Neural cell (in vitro differentiated cells): ENCODE data around the gene ZDHHC14. TPM values are rescaled to one million over a fixed set of nuclear protein-coding genes. Genes with fewer than 3 reads are reported as not detected.

ENCODE experiments used
- H2AFZ ChIP-seq: fragments of 200-600, 300-800 bp; sonication (generic), shearing (Covaris generic); 2 replicates; pipeline ENCODE4 v1.6.0; 2014; ENCODE audit warnings: low read depth, mild to moderate bottlenecking, antibody characterized with exemption, low read length, moderate library complexity
- H3F3A ChIP-seq: fragments of 200-600 bp; shearing (Covaris generic); 2 replicates; pipeline ENCODE4 v1.6.1; 2016; ENCODE audit warnings: mild to moderate bottlenecking, moderate library complexity, mixed read lengths, antibody characterized with exemption, low read length; ENCODE audit not compliant: insufficient read depth, poor library complexity, severe bottlenecking
- H3K27ac ChIP-seq: fragments of 200-600, 300-800 bp; sonication (generic), shearing (Covaris generic); 2 replicates; pipeline ENCODE4 v1.5.1; 2014; ENCODE audit warnings: mild to moderate bottlenecking, low read length, moderate library complexity
- H3K27me3 ChIP-seq: fragments of 300-800, 200-600 bp; sonication (generic), shearing (Covaris generic); 2 replicates; pipeline ENCODE4 v1.6.0; 2014; ENCODE audit warnings: mild to moderate bottlenecking, low read depth, low read length, moderate library complexity; ENCODE audit not compliant: insufficient read depth
- H3K36me3 ChIP-seq: fragments of 300-800, 200-600 bp; sonication (generic), shearing (Covaris generic); 2 replicates; pipeline ENCODE4 v1.5.1; 2014; ENCODE audit warnings: mild to moderate bottlenecking, antibody characterized with exemption, low read length, moderate library complexity; ENCODE audit not compliant: insufficient read depth
- H3K4me2 ChIP-seq: fragments of 300-800, 200-600 bp; sonication (generic), shearing (Covaris generic); 2 replicates; pipeline ENCODE4 v1.6.0; 2014; ENCODE audit warnings: mild to moderate bottlenecking, low read length
- H3K4me3 ChIP-seq: fragments of 300-800, 200-600 bp; sonication (generic), shearing (Covaris generic); 2 replicates; pipeline ENCODE4 v1.5.1; 2014; ENCODE audit warnings: mild to moderate bottlenecking, low read length, moderate library complexity
- H3K79me2 ChIP-seq: fragments of 200-600 bp; shearing (Covaris generic); replicated peaks from 2 replicates; pipeline ENCODE4 v1.6.0; 2014; ENCODE audit warnings: mild to moderate bottlenecking, low read length, moderate library complexity; ENCODE audit not compliant: insufficient read depth
- H3K9ac ChIP-seq: fragments of 300-800, 200-600 bp; sonication (generic), shearing (Covaris generic); 2 replicates; pipeline ENCODE4 v1.6.1; 2016; ENCODE audit warnings: mild to moderate bottlenecking, low read length, mixed read lengths
- H3K9me2 ChIP-seq: fragments of 200-600 bp; shearing (Covaris generic); 2 replicates; pipeline ENCODE4 v1.6.1; 2016; ENCODE audit warnings: mild to moderate bottlenecking, low read length, mixed read lengths; ENCODE audit not compliant: insufficient read depth
- H3K9me3 ChIP-seq: fragments of 200-600, 300-800 bp; sonication (generic), shearing (Covaris generic); 2 replicates; pipeline ENCODE4 v1.6.1; 2016; ENCODE audit warnings: mild to moderate bottlenecking, mixed run types, low read length, moderate library complexity, mixed read lengths
- H4K20me1 ChIP-seq: fragments of 200-600 bp; shearing (Covaris generic); 2 replicates; pipeline ENCODE4 v1.6.1; 2016; ENCODE audit warnings: mild to moderate bottlenecking, mixed run types; ENCODE audit not compliant: insufficient read depth
- EP300 ChIP-seq: fragments of 450-650 bp; conservative IDR thresholded peaks from 2 replicates; pipeline ENCODE4 v1.6.1; 2014; ENCODE audit warnings: antibody characterized with exemption, mild to moderate bottlenecking, moderate library complexity; ENCODE audit not compliant: poor library complexity, severe bottlenecking
- EZH2 ChIP-seq: fragments of 200-600, 300-800 bp; shearing (Covaris generic), sonication (generic); IDR thresholded peaks from 2 replicates; pipeline ENCODE4 v1.6.1; 2014; ENCODE audit warnings: antibody characterized with exemption, low read length, borderline replicate concordance, mild to moderate bottlenecking; ENCODE audit not compliant: insufficient read depth, poor library complexity, severe bottlenecking
- MXI1 ChIP-seq: fragments of 450-650 bp; conservative IDR thresholded peaks from 2 replicates; pipeline ENCODE4 v1.6.1; 2014; ENCODE audit warnings: antibody characterized with exemption, mild to moderate bottlenecking; ENCODE audit not compliant: poor library complexity, severe bottlenecking
- POLR2AphosphoS5 ChIP-seq: IDR thresholded peaks from 2 replicates; pipeline ENCODE4 v1.6.1; 2012
- RAD21 ChIP-seq: fragments of 450-650 bp; conservative IDR thresholded peaks from 2 replicates; pipeline ENCODE4 v1.6.1; 2014; ENCODE audit warnings: antibody characterized with exemption, mild to moderate bottlenecking, moderate library complexity
- SMC3 ChIP-seq: fragments of 450-650 bp; conservative IDR thresholded peaks from 2 replicates; pipeline ENCODE4 v1.6.1; 2014; ENCODE audit warnings: antibody characterized with exemption, mild to moderate bottlenecking, moderate library complexity; ENCODE audit not compliant: poor library complexity
- TAF1 ChIP-seq: IDR thresholded peaks from 2 replicates; pipeline ENCODE4 v1.6.1; 2012; ENCODE audit warnings: low read depth
- polyA plus RNA-seq: library from polyadenylated mRNA; depleted of rRNA; stranded (reverse); fragments of >200 nt; gene quantifications from 2 replicates; pipeline ENCODE4 v1.2.3, GENCODE V29; 2014
- TF ChIP-seq, protein P1 (sequence below): fragments of 450-650 bp; IDR thresholded peaks from 2 replicates; pipeline ENCODE4 v1.5.1; 2014; ENCODE audit warnings: antibody characterized with exemption, mild to moderate bottlenecking, moderate library complexity; ENCODE audit not compliant: poor library complexity, severe bottlenecking
- TF ChIP-seq, protein P2 (sequence below): IDR thresholded peaks from 2 replicates; pipeline ENCODE4 v1.6.1; 2012; ENCODE audit warnings: borderline replicate concordance

The ZDHHC14 gene
- polyA plus RNA-seq, 1 donor from 2014 or later = 4.1 TPM

DNA sequence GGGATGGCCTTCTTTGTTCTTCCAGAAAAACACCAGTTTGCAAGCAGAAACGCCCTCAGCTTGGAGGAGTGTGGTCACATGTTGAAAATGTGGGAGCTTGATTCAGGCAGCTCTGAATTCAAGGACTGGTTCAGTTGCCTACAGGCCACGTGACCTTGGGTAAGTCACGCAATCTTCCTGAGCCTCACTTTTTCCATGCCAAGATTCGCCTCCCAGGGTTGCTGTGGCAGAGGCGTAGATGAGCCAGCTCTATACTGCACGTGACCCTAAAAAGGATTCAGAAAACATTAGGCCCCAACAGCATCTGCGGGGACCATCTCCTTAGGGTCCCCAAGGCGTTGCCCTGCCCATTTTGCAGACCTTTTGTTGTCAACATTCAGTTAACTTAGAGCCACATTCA is 330.1 kb downstream of the ZDHHC14 start:
- no peaks in the 10 kb centered on the region for H3K27me3 ChIP-seq
- no peak for TF ChIP-seq EP300
- TF ChIP-seq, protein P1, sequence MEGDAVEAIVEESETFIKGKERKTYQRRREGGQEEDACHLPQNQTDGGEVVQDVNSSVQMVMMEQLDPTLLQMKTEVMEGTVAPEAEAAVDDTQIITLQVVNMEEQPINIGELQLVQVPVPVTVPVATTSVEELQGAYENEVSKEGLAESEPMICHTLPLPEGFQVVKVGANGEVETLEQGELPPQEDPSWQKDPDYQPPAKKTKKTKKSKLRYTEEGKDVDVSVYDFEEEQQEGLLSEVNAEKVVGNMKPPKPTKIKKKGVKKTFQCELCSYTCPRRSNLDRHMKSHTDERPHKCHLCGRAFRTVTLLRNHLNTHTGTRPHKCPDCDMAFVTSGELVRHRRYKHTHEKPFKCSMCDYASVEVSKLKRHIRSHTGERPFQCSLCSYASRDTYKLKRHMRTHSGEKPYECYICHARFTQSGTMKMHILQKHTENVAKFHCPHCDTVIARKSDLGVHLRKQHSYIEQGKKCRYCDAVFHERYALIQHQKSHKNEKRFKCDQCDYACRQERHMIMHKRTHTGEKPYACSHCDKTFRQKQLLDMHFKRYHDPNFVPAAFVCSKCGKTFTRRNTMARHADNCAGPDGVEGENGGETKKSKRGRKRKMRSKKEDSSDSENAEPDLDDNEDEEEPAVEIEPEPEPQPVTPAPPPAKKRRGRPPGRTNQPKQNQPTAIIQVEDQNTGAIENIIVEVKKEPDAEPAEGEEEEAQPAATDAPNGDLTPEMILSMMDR = no peak
- TF ChIP-seq EZH2 = no peak
- TF ChIP-seq MXI1 = no peak
- TF ChIP-seq RAD21 = no peak
- TF ChIP-seq TAF1 = no peak
- TF ChIP-seq, protein P2, sequence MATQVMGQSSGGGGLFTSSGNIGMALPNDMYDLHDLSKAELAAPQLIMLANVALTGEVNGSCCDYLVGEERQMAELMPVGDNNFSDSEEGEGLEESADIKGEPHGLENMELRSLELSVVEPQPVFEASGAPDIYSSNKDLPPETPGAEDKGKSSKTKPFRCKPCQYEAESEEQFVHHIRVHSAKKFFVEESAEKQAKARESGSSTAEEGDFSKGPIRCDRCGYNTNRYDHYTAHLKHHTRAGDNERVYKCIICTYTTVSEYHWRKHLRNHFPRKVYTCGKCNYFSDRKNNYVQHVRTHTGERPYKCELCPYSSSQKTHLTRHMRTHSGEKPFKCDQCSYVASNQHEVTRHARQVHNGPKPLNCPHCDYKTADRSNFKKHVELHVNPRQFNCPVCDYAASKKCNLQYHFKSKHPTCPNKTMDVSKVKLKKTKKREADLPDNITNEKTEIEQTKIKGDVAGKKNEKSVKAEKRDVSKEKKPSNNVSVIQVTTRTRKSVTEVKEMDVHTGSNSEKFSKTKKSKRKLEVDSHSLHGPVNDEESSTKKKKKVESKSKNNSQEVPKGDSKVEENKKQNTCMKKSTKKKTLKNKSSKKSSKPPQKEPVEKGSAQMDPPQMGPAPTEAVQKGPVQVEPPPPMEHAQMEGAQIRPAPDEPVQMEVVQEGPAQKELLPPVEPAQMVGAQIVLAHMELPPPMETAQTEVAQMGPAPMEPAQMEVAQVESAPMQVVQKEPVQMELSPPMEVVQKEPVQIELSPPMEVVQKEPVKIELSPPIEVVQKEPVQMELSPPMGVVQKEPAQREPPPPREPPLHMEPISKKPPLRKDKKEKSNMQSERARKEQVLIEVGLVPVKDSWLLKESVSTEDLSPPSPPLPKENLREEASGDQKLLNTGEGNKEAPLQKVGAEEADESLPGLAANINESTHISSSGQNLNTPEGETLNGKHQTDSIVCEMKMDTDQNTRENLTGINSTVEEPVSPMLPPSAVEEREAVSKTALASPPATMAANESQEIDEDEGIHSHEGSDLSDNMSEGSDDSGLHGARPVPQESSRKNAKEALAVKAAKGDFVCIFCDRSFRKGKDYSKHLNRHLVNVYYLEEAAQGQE = no peak
- no peak for TF ChIP-seq POLR2AphosphoS5
- no peak for TF ChIP-seq SMC3
- no peak overlapping the region for H3K27ac ChIP-seq

DNA sequence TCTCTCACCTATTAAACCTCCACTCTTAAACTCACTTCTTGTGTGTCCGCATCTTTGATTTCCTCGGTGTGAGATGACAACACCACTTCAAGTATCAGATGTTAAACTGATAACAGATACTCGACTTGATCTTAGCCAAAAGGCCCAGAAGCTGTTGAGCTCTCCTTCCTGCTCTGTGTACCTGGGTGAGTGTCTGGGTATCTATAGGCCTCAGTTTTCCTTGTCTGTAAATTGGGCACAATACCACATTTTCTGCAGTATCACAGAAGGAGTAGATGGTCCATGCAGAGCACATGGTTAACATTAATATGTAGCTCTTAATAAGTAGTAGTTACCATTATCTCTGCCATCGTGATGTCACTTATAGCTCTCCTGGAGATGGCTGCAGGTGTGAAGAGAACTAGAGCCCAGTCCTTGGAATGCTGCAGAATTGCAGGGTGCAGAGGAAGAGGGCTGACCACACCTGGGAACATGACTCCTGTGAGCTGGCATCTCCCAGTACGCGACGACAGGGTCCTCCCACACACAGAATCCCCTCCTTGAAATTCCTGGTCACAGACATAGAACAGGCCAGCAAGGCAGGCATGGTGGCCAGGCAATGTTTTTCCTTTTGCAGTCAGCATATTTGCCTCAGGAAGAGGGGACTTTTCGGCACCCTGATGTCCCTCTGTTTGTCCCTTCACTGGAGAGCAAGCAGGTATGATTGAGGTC is 331.8 kb downstream of the ZDHHC14 start:
- no peaks in the 10 kb centered on the region for H3K27me3 ChIP-seq
- H3K79me2 ChIP-seq = no peaks in the 10 kb centered on the region
- no peak overlapping the region for H3K9ac ChIP-seq
- H3F3A ChIP-seq = no peaks in the 10 kb centered on the region
- H3K9me2 ChIP-seq = no peaks in the 10 kb centered on the region
- TF ChIP-seq EP300 = no peak
- TF ChIP-seq, protein P1 = no peak
- TF ChIP-seq EZH2 = no peak
- no peak for TF ChIP-seq SMC3
- TF ChIP-seq, protein P2 = no peak
- no peak for TF ChIP-seq TAF1
- no peak for TF ChIP-seq MXI1
- no peak for TF ChIP-seq POLR2AphosphoS5
- no peak for TF ChIP-seq RAD21
- H4K20me1 ChIP-seq = no peaks in the 10 kb centered on the region
- no peaks in the 10 kb centered on the region for H3K9me3 ChIP-seq
- H3K4me2 ChIP-seq = no peak overlapping the region
- H3K36me3 ChIP-seq = no peaks in the 10 kb centered on the region
- H3K4me3 ChIP-seq = no peak overlapping the region
- no peak overlapping the region for H2AFZ ChIP-seq
- H3K27ac ChIP-seq = no peak overlapping the region

More for the DNA sequence above, 330.1 kb downstream of the ZDHHC14 start:
- Histone ChIP-seq H3K9me3 (no peaks in the 10 kb centered on the region), H3K4me3 (no peak overlapping the region), H3K4me2 (no peak overlapping the region), H3K9ac (no peak overlapping the region), H4K20me1 (no peaks in the 10 kb centered on the region), H3F3A (no peaks in the 10 kb centered on the region), H3K9me2 (no peaks in the 10 kb centered on the region), H3K79me2 (no peaks in the 10 kb centered on the region), H3K36me3 (no peaks in the 10 kb centered on the region), H2AFZ (no peak overlapping the region)
